GM12864 (cell line): ENCODE measurements around the gene FBXW4.

Experiments
- DNase-seq: peaks from one replicate; pipeline ENCODE4 v3.0.0-alpha.2; 2011; ENCODE audit warnings: low read depth
- H3K4me3 ChIP-seq: 2 replicates; pipeline ENCODE4 v1.5.1; 2011; ENCODE audit warnings: mild to moderate bottlenecking, low read depth, low read length, control low read depth
- CTCF ChIP-seq: IDR thresholded peaks from 2 replicates; pipeline ENCODE4 v1.5.1; 2011; ENCODE audit warnings: low read depth, mild to moderate bottlenecking, moderate library complexity, low read length, control low read depth, inconsistent platforms; ENCODE audit errors: missing control alignments

The FBXW4 gene

GRCh38 chr10:101724446-101724845 lies 29.5 kb upstream of the FBXW4 start:
- TF ChIP-seq CTCF = no peak
- H3K4me3 ChIP-seq = no peak overlapping the region
- no peak for DNase-seq

GRCh38 chr10:101723176-101723575 lies 28.2 kb upstream of the FBXW4 start:
- TF ChIP-seq CTCF = no peak
- H3K4me3 ChIP-seq = no peak overlapping the region
- DNase-seq = no peak

- TF ChIP-seq CTCF = no peak
- no peak for DNase-seq
- no peak overlapping the region for H3K4me3 ChIP-seq
Observed at GRCh38 chr10:101721806-101722205, 26.8 kb upstream of the FBXW4 start.

- no peak for DNase-seq
- H3K4me3 ChIP-seq = no peak overlapping the region
- no peak for TF ChIP-seq CTCF
Observed at GRCh38 chr10:101720606-101721230, 25.7 kb upstream of the FBXW4 start.

- no peak overlapping the region for H3K4me3 ChIP-seq
- no peak for TF ChIP-seq CTCF
- no peak for DNase-seq
Observed at GRCh38 chr10:101718690-101719275, 23.8 kb upstream of the FBXW4 start.

- H3K4me3 ChIP-seq = no peak overlapping the region
- no peak for DNase-seq
- TF ChIP-seq CTCF = no peak
Observed at GRCh38 chr10:101716891-101717659, 22.1 kb upstream of the FBXW4 start.
